Measurements from ENCODE around the gene F9. TPM values are rescaled to one million over a fixed set of nuclear protein-coding genes. Genes with fewer than 3 reads are reported as not detected.

The F9 gene
- total RNA-seq, 4 donors from 2014 or later, result not detected

DNA sequence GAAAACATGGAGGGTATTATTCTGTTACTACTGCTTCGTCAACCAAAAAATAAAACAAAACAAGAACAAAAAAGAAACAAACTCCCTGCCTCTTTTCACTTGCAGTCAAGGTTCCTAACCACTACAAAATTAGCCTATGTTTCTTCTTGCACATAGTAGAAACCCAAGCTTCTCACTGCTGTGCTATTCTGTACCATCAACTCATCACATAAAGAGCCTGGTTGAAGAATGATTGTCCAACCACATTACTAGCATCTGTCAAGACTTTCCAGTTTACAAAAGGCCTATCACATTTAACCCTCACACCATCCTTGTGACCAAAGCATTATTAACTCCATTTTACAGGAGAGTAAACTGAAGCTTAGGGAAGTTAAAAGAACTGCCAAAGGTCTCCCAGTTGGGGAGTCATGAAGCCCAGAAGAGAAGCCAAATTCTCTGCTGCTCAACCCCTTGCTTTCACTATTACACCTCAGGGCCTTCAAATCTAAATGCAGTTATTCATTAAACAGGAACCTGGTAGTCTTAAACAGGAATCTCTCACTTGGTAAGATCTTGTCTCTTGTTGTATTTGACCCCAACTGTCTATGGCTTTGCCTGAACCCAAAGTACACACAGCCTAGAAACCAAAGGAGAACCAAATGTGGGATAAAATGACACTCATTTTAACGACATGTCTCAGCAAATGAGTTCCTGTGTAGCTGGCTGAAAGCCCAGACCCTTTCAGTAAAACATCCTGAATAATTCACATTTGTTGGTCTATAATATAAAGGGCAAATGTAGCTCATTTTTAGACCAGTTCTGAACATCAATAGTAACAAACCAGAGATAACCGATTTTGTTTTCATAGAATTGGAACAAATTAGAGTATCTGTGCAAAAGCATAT lies 8.6 kb downstream of the F9 start:
- TF ChIP-seq POLR2AphosphoS5 (IDR thresholded peaks at IDR 0.05), result no peak
- TF ChIP-seq, protein P1, sequence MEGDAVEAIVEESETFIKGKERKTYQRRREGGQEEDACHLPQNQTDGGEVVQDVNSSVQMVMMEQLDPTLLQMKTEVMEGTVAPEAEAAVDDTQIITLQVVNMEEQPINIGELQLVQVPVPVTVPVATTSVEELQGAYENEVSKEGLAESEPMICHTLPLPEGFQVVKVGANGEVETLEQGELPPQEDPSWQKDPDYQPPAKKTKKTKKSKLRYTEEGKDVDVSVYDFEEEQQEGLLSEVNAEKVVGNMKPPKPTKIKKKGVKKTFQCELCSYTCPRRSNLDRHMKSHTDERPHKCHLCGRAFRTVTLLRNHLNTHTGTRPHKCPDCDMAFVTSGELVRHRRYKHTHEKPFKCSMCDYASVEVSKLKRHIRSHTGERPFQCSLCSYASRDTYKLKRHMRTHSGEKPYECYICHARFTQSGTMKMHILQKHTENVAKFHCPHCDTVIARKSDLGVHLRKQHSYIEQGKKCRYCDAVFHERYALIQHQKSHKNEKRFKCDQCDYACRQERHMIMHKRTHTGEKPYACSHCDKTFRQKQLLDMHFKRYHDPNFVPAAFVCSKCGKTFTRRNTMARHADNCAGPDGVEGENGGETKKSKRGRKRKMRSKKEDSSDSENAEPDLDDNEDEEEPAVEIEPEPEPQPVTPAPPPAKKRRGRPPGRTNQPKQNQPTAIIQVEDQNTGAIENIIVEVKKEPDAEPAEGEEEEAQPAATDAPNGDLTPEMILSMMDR (IDR thresholded peaks at IDR 0.05), result no peak
- TF ChIP-seq EP300 (IDR thresholded peaks at IDR 0.05), result no peak
- no peak for TF ChIP-seq POLR2A (IDR thresholded peaks at IDR 0.05)
- ATAC-seq, result no peak
- H3K9me3 ChIP-seq, result no peaks in the 10 kb centered on the region
- no peaks in the 10 kb centered on the region for H3K27me3 ChIP-seq
- no peaks in the 10 kb centered on the region for H3K36me3 ChIP-seq
- H3K4me3 ChIP-seq, result no peak overlapping the region
- 33 to 41% methylated on average over 3 of the region's 3 CpGs for WGBS, 2 donors (ENCODE audit: low coverage in 1 of 2)
- no peaks in the 10 kb centered on the region for H3K4me1 ChIP-seq
- H3K27ac ChIP-seq, result no peak overlapping the region

DNA sequence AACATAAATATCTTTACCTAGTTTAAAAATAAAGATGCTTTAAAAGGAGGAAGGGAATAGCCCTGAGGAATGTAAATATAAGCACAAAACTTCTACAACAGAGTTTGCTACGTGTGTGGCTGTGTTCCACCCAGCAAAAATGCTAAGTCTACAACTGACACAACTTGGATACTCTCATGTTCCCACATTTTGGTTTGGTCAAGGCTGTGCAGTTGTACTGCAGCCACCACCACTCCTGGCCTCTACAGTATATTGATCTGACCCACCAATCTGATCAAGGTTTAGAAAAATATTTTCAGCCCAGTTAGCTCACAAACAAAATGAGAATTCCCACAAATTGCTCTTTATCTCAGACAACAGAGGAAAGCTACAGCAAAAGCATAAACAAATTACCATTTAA lies 12.1 kb downstream of the F9 start:
- WGBS, 2 donors (ENCODE audit: low coverage in 1 of 2), result 0 to 20% methylated on average over 1 of the region's 1 CpG
- Histone ChIP-seq H3K4me3 (no peak overlapping the region), H3K4me1 (no peaks in the 10 kb centered on the region), H3K9me3 (no peaks in the 10 kb centered on the region), H3K27me3 (no peaks in the 10 kb centered on the region), H3K36me3 (no peaks in the 10 kb centered on the region), H3K27ac (no peak overlapping the region)
- TF ChIP-seq POLR2AphosphoS5 (IDR thresholded peaks at IDR 0.05) (no peak), EP300 (IDR thresholded peaks at IDR 0.05) (no peak), POLR2A (IDR thresholded peaks at IDR 0.05) (no peak)
- TF ChIP-seq, protein P1 (IDR thresholded peaks at IDR 0.05), result no peak
- ATAC-seq, result no peak

DNA sequence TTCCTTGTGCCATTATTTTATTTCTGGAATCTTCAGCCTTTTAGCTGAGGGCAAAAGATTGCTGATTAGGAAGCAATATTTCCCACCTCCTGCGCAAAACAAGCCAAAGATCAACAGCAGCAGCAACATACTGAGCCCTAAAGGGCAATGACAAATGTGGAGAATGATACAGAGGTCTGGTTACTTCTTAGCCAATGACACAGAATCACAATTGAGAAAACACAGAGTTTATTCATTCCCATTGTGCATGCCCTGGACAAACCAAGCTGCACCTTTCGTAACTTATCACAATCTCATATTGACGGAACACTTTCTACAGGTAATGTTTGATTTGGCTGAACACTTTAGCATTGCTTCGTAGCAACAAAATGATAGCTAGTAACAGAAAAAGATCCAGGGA lies 13.4 kb downstream of the F9 start:
- Histone ChIP-seq H3K36me3 (no peaks in the 10 kb centered on the region), H3K4me1 (no peaks in the 10 kb centered on the region), H3K27me3 (no peaks in the 10 kb centered on the region), H3K27ac (no peak overlapping the region), H3K9me3 (no peaks in the 10 kb centered on the region), H3K4me3 (no peak overlapping the region)
- 92% methylated on average over 2 to 3 of the region's 4 CpGs for WGBS, 2 donors (ENCODE audit: low coverage in 1 of 2)
- TF ChIP-seq, protein P1 (IDR thresholded peaks at IDR 0.05), result no peak
- TF ChIP-seq EP300 (IDR thresholded peaks at IDR 0.05), result no peak
- TF ChIP-seq POLR2AphosphoS5 (IDR thresholded peaks at IDR 0.05), result no peak
- no peak for TF ChIP-seq POLR2A (IDR thresholded peaks at IDR 0.05)
- no peak for ATAC-seq

DNA sequence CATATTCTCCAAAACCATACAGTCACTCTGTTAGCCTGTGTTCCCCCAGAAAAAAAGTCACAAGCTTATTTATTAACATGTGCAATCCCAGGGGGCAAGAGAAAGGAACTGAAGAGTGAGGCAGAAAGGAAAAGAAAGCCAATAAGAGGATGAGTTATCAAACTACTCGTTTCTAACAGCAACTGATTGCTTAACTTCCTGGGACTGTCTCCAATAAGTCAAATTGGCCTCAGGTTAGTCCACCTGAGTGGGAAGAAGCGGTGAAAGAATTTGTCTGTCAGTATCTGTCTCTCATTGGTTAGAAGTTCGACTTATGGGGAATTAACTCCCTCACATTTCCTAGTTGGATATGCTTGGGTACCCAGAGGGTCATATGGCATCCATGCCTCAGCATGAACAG lies 14.1 kb downstream of the F9 start:
- WGBS, 2 donors (ENCODE audit: low coverage in 1 of 2), result 54 to 67% methylated on average over 1 to 3 of the region's 3 CpGs
- Histone ChIP-seq H3K4me1 (no peaks in the 10 kb centered on the region), H3K27me3 (no peaks in the 10 kb centered on the region), H3K9me3 (no peaks in the 10 kb centered on the region), H3K36me3 (no peaks in the 10 kb centered on the region), H3K4me3 (no peak overlapping the region), H3K27ac (no peak overlapping the region)
- ATAC-seq, result no peak
- TF ChIP-seq POLR2A (IDR thresholded peaks at IDR 0.05), result no peak
- no peak for TF ChIP-seq POLR2AphosphoS5 (IDR thresholded peaks at IDR 0.05)

DNA sequence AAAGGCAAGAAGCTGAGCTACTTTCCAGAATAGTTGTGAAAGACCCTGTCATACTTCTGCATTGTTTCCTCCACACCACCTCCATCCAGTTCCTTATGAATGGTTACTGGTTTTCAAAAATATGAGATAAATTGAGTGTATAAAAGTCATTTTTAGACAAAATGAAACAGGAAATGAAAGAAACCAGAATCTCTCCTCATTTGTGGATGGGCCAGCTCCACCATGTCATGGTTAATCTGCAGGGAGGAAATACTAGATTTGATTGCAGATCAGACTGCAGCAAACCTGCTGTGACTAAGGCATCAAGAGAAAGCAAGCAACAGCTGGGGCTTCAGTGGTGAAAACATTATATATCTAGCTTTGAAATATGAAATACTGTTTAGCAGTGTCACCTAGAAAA lies 23.8 kb downstream of the F9 start:
- H3K4me1 ChIP-seq, result no peaks in the 10 kb centered on the region
- no peak for ATAC-seq
- TF ChIP-seq POLR2AphosphoS5 (IDR thresholded peaks at IDR 0.05) (no peak), EP300 (IDR thresholded peaks at IDR 0.05) (no peak), POLR2A (IDR thresholded peaks at IDR 0.05) (no peak)
- TF ChIP-seq, protein P1 (IDR thresholded peaks at IDR 0.05), result no peak
- no peaks in the 10 kb centered on the region for H3K27me3 ChIP-seq
- no peak overlapping the region for H3K4me3 ChIP-seq
- no peaks in the 10 kb centered on the region for H3K9me3 ChIP-seq
- H3K36me3 ChIP-seq, result no peaks in the 10 kb centered on the region
- H3K27ac ChIP-seq, result no peak overlapping the region

Measured in gastroesophageal sphincter (tissue), 4 donors.